Caco-2 (cell line): Measurements from ENCODE around the gene PLEKHA1. TPM values are rescaled to one million over a fixed set of nuclear protein-coding genes. Genes with fewer than 3 reads are reported as not detected.

Experiments used
- BruUV-seq: library from RNA; stranded (reverse); fragments of 400-500 nt; replicated peaks from 2 replicates; lab custom pipeline; 2021; lab: Mats Ljungman, UMichigan
- CTCF ChIA-PET: fragments of 300-600 bp; sonication (Branson Sonifier 250); formaldehyde crosslinking; loops from one replicate; lab custom pipeline; 2022; ENCODE audit warnings: antibody characterized with exemption; lab: Charles Lee
- POLR2A ChIA-PET: fragments of 300-600 bp; sonication (Branson Sonifier 250); formaldehyde crosslinking; loops from one replicate; lab custom pipeline; 2022; ENCODE audit warnings: antibody characterized with exemption; lab: Charles Lee
- DNase-seq, 2 experiments: peaks; one replicate each; pipeline versions ENCODE4 v3.0.0 to v3.0.0-alpha.2; 2020 to 2022
- H3K27me3 ChIP-seq: replicated peaks from 2 replicates; pipeline ENCODE4 v1.6.0; 2011; ENCODE audit warnings: low read length; ENCODE audit not compliant: control insufficient read depth, insufficient read depth
- H3K36me3 ChIP-seq: 2 replicates; pipeline ENCODE4 v1.5.1; 2011; ENCODE audit warnings: low read length; ENCODE audit not compliant: control insufficient read depth, insufficient read depth
- H3K4me1 ChIP-seq: fragments of 250-450 bp; sonication (Bioruptor Pico); 2 replicates; pipeline ENCODE4 v1.5.1; 2020; ENCODE audit warnings: mild to moderate bottlenecking
- H3K4me3 ChIP-seq: 2 replicates; pipeline ENCODE4 v1.5.1; 2011; ENCODE audit warnings: low read depth, mild to moderate bottlenecking, control low read depth, low read length
- H3K9me3 ChIP-seq: fragments of 250-450 bp; sonication (Bioruptor Pico); 2 replicates; pipeline ENCODE4 v1.5.1; 2020; ENCODE audit warnings: mild to moderate bottlenecking, moderate library complexity
- H3K27ac Mint-ChIP-seq: one replicate; pipeline ENCODE4 v1.8.0; 2022; ENCODE audit warnings: mixed read lengths; ENCODE audit not compliant: unreplicated experiment
- H3K27me3 Mint-ChIP-seq: one replicate; pipeline ENCODE4 v1.8.0; 2022; ENCODE audit warnings: mixed read lengths; ENCODE audit not compliant: insufficient read depth, unreplicated experiment
- H3K36me3 Mint-ChIP-seq: one replicate; pipeline ENCODE4 v1.8.0; 2022; ENCODE audit warnings: mild to moderate bottlenecking, mixed read lengths; ENCODE audit not compliant: insufficient read depth, unreplicated experiment
- H3K4me1 Mint-ChIP-seq: one replicate; pipeline ENCODE4 v1.8.0; 2022; ENCODE audit warnings: low read depth, mixed read lengths; ENCODE audit not compliant: unreplicated experiment
- H3K4me3 Mint-ChIP-seq: one replicate; pipeline ENCODE4 v1.8.0; 2022; ENCODE audit warnings: mild to moderate bottlenecking, moderate library complexity, mixed read lengths; ENCODE audit not compliant: unreplicated experiment
- H3K9me3 Mint-ChIP-seq: one replicate; pipeline ENCODE4 v1.8.0; 2022; ENCODE audit warnings: mixed read lengths; ENCODE audit not compliant: unreplicated experiment
- CTCF ChIP-seq, 2 experiments: fragments of 200-600 bp in 1 of 2; IDR thresholded peaks; 1 replicate in 1 of 2; 2 replicates in 1 of 2; pipeline versions ENCODE4 v1.5.1 to v1.8.0; 2011 to 2022; ENCODE audit warnings: antibody characterized with exemption in 1 of 2, control low read depth in 1 of 2, inconsistent platforms in 1 of 2, low read depth in 1 of 2, low read length in 1 of 2, mild to moderate bottlenecking in 1 of 2, moderate library complexity in 1 of 2; ENCODE audit not compliant: insufficient read depth in 1 of 2, severe bottlenecking in 1 of 2, unreplicated experiment in 1 of 2
- intact Hi-C: fragments of 100-400 bp; cut with micrococcal nuclease; formaldehyde crosslinking; loops from one replicate; pipeline ENCODE4 v1.10.0; 2022; ENCODE audit not compliant: unreplicated experiment
- total RNA-seq: library from RNA; stranded (reverse); gene quantifications from 2 replicates; pipeline ENCODE4 v1.2.3, GENCODE V29; 2022

The PLEKHA1 gene
- total RNA-seq, 1 experiment from 2014 or later, result 48.4 TPM

- intact Hi-C loops, result no loop called here
- BruUV-seq, result no TSS peak
- peaks cover 16% of the 10 kb centered on the region for H3K36me3 Mint-ChIP-seq
- no peak overlapping the region for H3K4me3 Mint-ChIP-seq
- Histone ChIP-seq H3K36me3 (no peaks in the 10 kb centered on the region), H3K27me3 (no peaks in the 10 kb centered on the region), H3K4me1 (no peaks in the 10 kb centered on the region), H3K4me3 (no peak overlapping the region), H3K9me3 (no peaks in the 10 kb centered on the region)
- H3K27me3 Mint-ChIP-seq, result no peaks in the 10 kb centered on the region
- ChIA-PET POLR2A (no interaction called here), CTCF (interaction anchor here (1.0 kb wide), 1 partner anchor 65 kb away, joined by 4 read pairs; no protein-coding TSS in a partner anchor)
- no peaks in the 10 kb centered on the region for H3K9me3 Mint-ChIP-seq
- H3K27ac Mint-ChIP-seq, result no peak overlapping the region
- H3K4me1 Mint-ChIP-seq, result no peaks in the 10 kb centered on the region
- DNase-seq, result no peak
- TF ChIP-seq CTCF (IDR thresholded peaks at IDR 0.05; ENCODE audit: insufficient read depth in 1 of 2, low read depth in 1 of 2, low read length in 1 of 2, severe bottlenecking in 1 of 2, unreplicated experiment in 1 of 2), result no peak
These were observed 33.0 kb downstream of the PLEKHA1 start for GRCh38 chr10:122407375-122408125.

GRCh38 chr10:122413327-122413726 lies 38.8 kb downstream of the PLEKHA1 start:
- no peaks in the 10 kb centered on the region for H3K27me3 Mint-ChIP-seq
- no peak for DNase-seq
- BruUV-seq, result no TSS peak
- H3K27ac Mint-ChIP-seq, result no peak overlapping the region
- POLR2A ChIA-PET, result no interaction called here
- no peaks in the 10 kb centered on the region for H3K36me3 ChIP-seq
- no peaks in the 10 kb centered on the region; the same call in 1 of the 2 replicates for H3K4me1 ChIP-seq
- TF ChIP-seq CTCF (IDR thresholded peaks at IDR 0.05; ENCODE audit: insufficient read depth in 1 of 2, low read depth in 1 of 2, low read length in 1 of 2, severe bottlenecking in 1 of 2, unreplicated experiment in 1 of 2), result no peak
- H3K36me3 Mint-ChIP-seq, result peaks cover 41% of the 10 kb centered on the region
- no peaks in the 10 kb centered on the region for H3K4me1 Mint-ChIP-seq
- no peaks in the 10 kb centered on the region for H3K9me3 Mint-ChIP-seq
- no peak overlapping the region for H3K4me3 Mint-ChIP-seq
- CTCF ChIA-PET, result no interaction called here
- H3K9me3 ChIP-seq, result no peaks in the 10 kb centered on the region
- intact Hi-C loops, result no loop called here
- H3K4me3 ChIP-seq, result no peak overlapping the region
- H3K27me3 ChIP-seq, result no peaks in the 10 kb centered on the region

GRCh38 chr10:122417667-122418066 lies 43.2 kb downstream of the PLEKHA1 start:
- H3K4me3 ChIP-seq, result no peak overlapping the region
- no peaks in the 10 kb centered on the region for H3K36me3 ChIP-seq
- H3K27me3 ChIP-seq, result no peaks in the 10 kb centered on the region
- no peaks in the 10 kb centered on the region for H3K4me1 Mint-ChIP-seq
- no peaks in the 10 kb centered on the region for H3K27me3 Mint-ChIP-seq
- POLR2A ChIA-PET, result no interaction called here
- intact Hi-C loops, result no loop called here
- no peak for DNase-seq
- H3K27ac Mint-ChIP-seq, result no peak overlapping the region
- H3K36me3 Mint-ChIP-seq, result peaks cover 57% of the 10 kb centered on the region
- no peak overlapping the region for H3K4me3 Mint-ChIP-seq
- CTCF ChIA-PET, result no interaction called here
- no TSS peak for BruUV-seq
- TF ChIP-seq CTCF (IDR thresholded peaks at IDR 0.05; ENCODE audit: insufficient read depth in 1 of 2, low read depth in 1 of 2, low read length in 1 of 2, severe bottlenecking in 1 of 2, unreplicated experiment in 1 of 2), result no peak
- H3K9me3 Mint-ChIP-seq, result no peaks in the 10 kb centered on the region
- H3K4me1 ChIP-seq, result no peaks in the 10 kb centered on the region; the same call in 1 of the 2 replicates
- H3K9me3 ChIP-seq, result no peaks in the 10 kb centered on the region
